Activated gamma-delta T cell treated with Interleukin-2 at 50 U/mL for 16 hours (primary cell): ENCODE data around the gene ARFGAP1.
A peak's percentile ranks its signal among the peaks of the same experiment; 100 is the strongest.

Experiments used
- DNase-seq: peaks from one replicate; pipeline ENCODE4 v3.0.0-alpha.2; 2020

Gene ARFGAP1

GRCh38 chr20:63280929-63281545, 8.4 kb downstream of the ARFGAP1 start:
- no peak for DNase-seq

GRCh38 chr20:63281742-63282665, 9.4 kb downstream of the ARFGAP1 start:
- no peak for DNase-seq

GRCh38 chr20:63282946-63283345, 10.3 kb downstream of the ARFGAP1 start:
- DNase-seq, result no peak

- no peak for DNase-seq
Observed at GRCh38 chr20:63283397-63284082, 10.9 kb downstream of the ARFGAP1 start.

- no peak for DNase-seq
Observed at GRCh38 chr20:63284083-63284440, 11.4 kb downstream of the ARFGAP1 start.

GRCh38 chr20:63284544-63284949, 11.9 kb downstream of the ARFGAP1 start:
- no peak for DNase-seq

- DNase-seq, result no peak
Observed at GRCh38 chr20:63284981-63285524, 12.4 kb downstream of the ARFGAP1 start.

- DNase-seq, result no peak
Observed at GRCh38 chr20:63285636-63286615, 13.3 kb downstream of the ARFGAP1 start.

- DNase-seq, result no peak
Observed at GRCh38 chr20:63286781-63287696, 14.4 kb downstream of the ARFGAP1 start.

GRCh38 chr20:63287697-63288580, 15.3 kb downstream of the ARFGAP1 start:
- no peak for DNase-seq

- no peak for DNase-seq
Observed at GRCh38 chr20:63288581-63289251, 16.1 kb downstream of the ARFGAP1 start.

- DNase-seq, result no peak
Observed at GRCh38 chr20:63289311-63290135, 16.9 kb downstream of the ARFGAP1 start.

- DNase-seq, result no peak
Observed at GRCh38 chr20:63290136-63290676, 17.6 kb downstream of the ARFGAP1 start.

- peak; percentile 50 for DNase-seq
Observed at GRCh38 chr20:63290677-63291472, 18.3 kb downstream of the ARFGAP1 start.

GRCh38 chr20:63291811-63292210, 19.2 kb downstream of the ARFGAP1 start:
- DNase-seq, result no peak

- no peak for DNase-seq
Observed at GRCh38 chr20:63292292-63292701, 19.7 kb downstream of the ARFGAP1 start.

GRCh38 chr20:63292904-63293303, 20.3 kb downstream of the ARFGAP1 start, which contains the start of gene COL20A1:
Gene COL20A1, plus strand, starts transcription at chr20:63293186. Its CDS starts 1,922 bp downstream, at chr20:63295108.
- DNase-seq, result no peak
